Right cardiac atrium (tissue), 5 donors: ENCODE data around the gene SEMA6C. TPM values are rescaled to one million over a fixed set of nuclear protein-coding genes. Genes with fewer than 3 reads are reported as not detected.
A peak's percentile ranks its signal among the peaks of the same experiment; 100 is the strongest.

Experiments
- ATAC-seq, 2 donors: fragments of 200-7000 bp; cut with Tn5 transposase; one replicate each; pipeline versions ENCODE4 v1.8.0 to v1.9.1; 2020; ENCODE audit warnings: moderate library complexity in 2 of 2, mild to moderate bottlenecking in 1 of 2
- DNase-seq, 3 donors: peaks; one replicate each; pipeline ENCODE4 v3.0.0-alpha.2; 2020
- H3K27ac ChIP-seq: one replicate; pipeline ENCODE4 v1.5.1; 2013; ENCODE audit warnings: mild to moderate bottlenecking, low read length, control low read depth, moderate library complexity
- H3K27me3 ChIP-seq: one replicate; pipeline ENCODE4 v1.6.1; 2013; ENCODE audit not compliant: control insufficient read depth, insufficient read depth
- H3K4me1 ChIP-seq: one replicate; pipeline ENCODE4 v1.6.1; 2013; ENCODE audit warnings: low read length; ENCODE audit not compliant: control insufficient read depth, insufficient read depth
- H3K4me3 ChIP-seq: one replicate; pipeline ENCODE4 v1.5.1; 2013; ENCODE audit warnings: low read length, control low read depth
- H3K9me3 ChIP-seq: one replicate; pipeline ENCODE4 v1.6.1; 2013; ENCODE audit warnings: low read length; ENCODE audit not compliant: control insufficient read depth
- WGBS: extraction: QIAGEN DNeasy Blood & Tissue Kit; methylation state at CpG from one replicate; pipeline ENCODE4 v1.1.7; 2013; 5-methylcytosine and 5-hydroxymethylcytosine counted together
- intact Hi-C, 4 donors: fragments of 100-400 bp; cut with DNase I; formaldehyde crosslinking; loops; one replicate each; pipeline versions ENCODE4 v1.11.0 to v1.14.0; 2022 to 2023
- polyA plus RNA-seq: library from polyadenylated mRNA; stranded (reverse); fragments of 200-250 nt; gene quantifications from one replicate; pipeline ENCODE4 v1.2.3, GENCODE V29; 2013
- total RNA-seq, 4 donors: library from RNA; stranded (reverse); fragmentation: NEBNext Ultra II Directional; extraction: Animal tissue kit (Norgen Biotek cat#: 25700); gene quantifications; one replicate each; pipeline ENCODE4 v1.2.1, GENCODE V29; 2021
- donor health status: healthy with polysubstance abuse.
- donor health status: DM: no; HTN: yes; CAD: no.
- donor health status: DM: no; HTN: no; CAD: no.
- donor health status: DM: no; HTN: yes; CAD: no; lungs with severe emphysema.
- donor health status: DM: yes; HTN: yes; CAD: no.

Gene SEMA6C
- total and polyA plus RNA-seq, 5 donors: 23.7 to 70.5 (median 58.3) TPM

DNA sequence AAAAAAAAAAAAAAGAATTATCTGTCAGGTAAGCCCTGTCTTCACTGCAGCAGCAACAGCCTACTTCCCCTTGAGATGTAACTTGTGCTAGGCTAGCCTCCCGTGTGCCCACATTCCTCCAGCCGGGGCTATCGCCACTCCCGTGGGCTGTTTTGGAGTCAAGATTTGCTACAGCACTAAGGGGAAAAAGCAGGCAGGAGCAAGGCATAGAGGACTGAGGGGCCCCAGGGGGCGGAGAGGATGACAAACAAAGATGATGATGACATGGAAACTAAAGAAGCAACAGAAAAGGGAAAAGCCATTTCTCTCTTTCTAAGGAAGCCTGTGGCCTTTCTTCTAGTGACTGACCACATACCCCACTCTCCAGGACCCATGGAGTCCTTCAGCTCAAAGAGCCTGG is 11.9 kb upstream of the SEMA6C start:
- intact Hi-C loops: loop anchor here in 2 of 4 donors (5.0 to 10.0 kb wide), 2 partner anchors 54 to 61 kb away; no protein-coding TSS in a partner anchor
- Histone ChIP-seq H3K9me3 (no peaks in the 10 kb centered on the region), H3K4me1 (no peaks in the 10 kb centered on the region), H3K27ac (no peak overlapping the region), H3K4me3 (no peak overlapping the region), H3K27me3 (no peaks in the 10 kb centered on the region)
- DNase-seq (peak in 1 of 3 donors; percentile 26), ATAC-seq (no peak)
- 74% methylated on average over 5 of the region's 5 CpGs for WGBS

DNA sequence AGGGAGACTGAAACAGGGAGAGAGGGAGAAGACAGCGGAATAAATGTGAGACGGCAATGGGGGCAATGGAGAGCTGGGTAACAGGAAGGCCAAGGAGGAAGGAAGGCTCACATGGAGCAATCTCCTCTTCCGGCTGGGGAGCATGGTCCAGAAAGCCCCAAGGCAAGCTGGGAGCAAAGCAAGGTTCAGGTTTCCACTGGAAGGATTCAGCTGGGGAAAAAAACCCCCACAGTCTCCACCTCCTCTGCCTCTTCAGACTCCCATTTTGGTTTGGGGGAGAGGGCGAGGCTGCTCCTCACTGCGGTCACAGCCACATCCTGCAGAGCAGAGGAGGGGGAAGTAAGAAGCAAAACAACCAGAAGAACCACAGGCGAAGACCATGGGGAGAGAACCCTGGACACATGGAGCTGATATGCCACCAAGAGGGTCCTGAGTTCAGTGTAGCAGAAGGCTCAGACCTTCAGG is 10.7 kb upstream of the SEMA6C start:
- intact Hi-C loops: loop anchor here (2.0 to 10.0 kb wide), 3 partner anchors 52 to 60 kb away; no protein-coding TSS in a partner anchor
- Histone ChIP-seq H3K4me3 (peak overlapping the region; percentile 27), H3K27ac (peak overlapping the region; percentile 15), H3K4me1 (no peaks in the 10 kb centered on the region), H3K27me3 (no peaks in the 10 kb centered on the region), H3K9me3 (no peaks in the 10 kb centered on the region)
- 71% methylated on average over 6 of the region's 6 CpGs for WGBS
- DNase-seq: peak in 1 of 3 donors; percentile 59
- ATAC-seq: peak; percentile 22 to 30

DNA sequence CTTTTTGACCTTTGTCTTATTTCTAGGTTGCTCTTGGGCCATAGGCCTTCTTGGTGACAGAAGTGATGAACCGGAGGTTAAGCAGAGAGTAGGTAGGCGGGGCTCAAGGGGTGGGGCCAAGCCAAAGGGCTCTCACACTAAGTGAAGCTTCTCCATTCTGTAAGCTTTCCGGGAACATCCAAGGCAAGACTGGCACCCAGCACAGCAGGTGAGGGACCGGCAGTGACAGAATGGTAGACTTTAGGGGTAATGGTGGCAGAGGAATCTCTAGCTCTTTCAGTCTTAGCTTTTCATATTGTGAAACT is 10.0 kb upstream of the SEMA6C start, which contains the start of gene TNFAIP8L2:
Gene TNFAIP8L2, plus strand, starts transcription at position 135 of the 305 bp plus-strand sequence. CDS start 2,049 bp downstream, outside the sequence.
- no peaks in the 10 kb centered on the region for H3K4me1 ChIP-seq
- H3K4me3 ChIP-seq: peak within 1 kb of the TSS; percentile 27
- DNase-seq (peak; percentile 51 to 84 (median 84)), ATAC-seq (peak; percentile 50 to 60)
- H3K9me3 ChIP-seq: no peaks in the 10 kb centered on the region
- intact Hi-C loops: loop anchor here (2.0 to 10.0 kb wide), 3 partner anchors 52 to 59 kb away; no protein-coding TSS in a partner anchor
- no peaks in the 10 kb centered on the region for H3K27me3 ChIP-seq
- WGBS: 64% methylated on average over 4 of the region's 4 CpGs
- H3K27ac ChIP-seq: peak within 1 kb of the TSS; percentile 15

DNA sequence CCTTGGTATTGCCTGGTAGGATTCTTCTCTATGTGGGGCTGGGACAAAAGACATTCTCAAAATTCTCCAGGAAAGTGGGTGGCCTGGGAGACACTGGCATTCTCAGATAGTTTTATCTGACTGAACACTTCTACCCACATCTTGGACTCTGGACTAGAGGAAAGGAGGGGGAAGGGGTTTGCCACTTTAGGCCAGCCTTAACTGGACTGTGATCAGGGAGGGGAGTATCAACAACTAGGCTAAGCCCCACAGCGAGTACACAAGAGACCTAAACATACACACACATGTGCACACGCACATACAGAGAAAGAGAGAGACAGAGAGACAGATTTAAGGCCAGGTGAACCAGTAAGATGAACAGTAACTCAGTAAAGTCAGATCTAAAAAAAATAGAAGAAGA is 1.2 kb upstream of the SEMA6C start:
- no peak for DNase-seq
- H3K4me1 ChIP-seq: peaks cover 17% of the 10 kb centered on the region
- H3K9me3 ChIP-seq: no peaks in the 10 kb centered on the region
- ATAC-seq: no peak
- WGBS: 94% methylated on average over 2 of the region's 2 CpGs
- intact Hi-C loops: no loop called here
- no peaks in the 10 kb centered on the region for H3K27me3 ChIP-seq
- H3K4me3 ChIP-seq: no peak overlapping the region
- peak overlapping the region; percentile 89 for H3K27ac ChIP-seq

DNA sequence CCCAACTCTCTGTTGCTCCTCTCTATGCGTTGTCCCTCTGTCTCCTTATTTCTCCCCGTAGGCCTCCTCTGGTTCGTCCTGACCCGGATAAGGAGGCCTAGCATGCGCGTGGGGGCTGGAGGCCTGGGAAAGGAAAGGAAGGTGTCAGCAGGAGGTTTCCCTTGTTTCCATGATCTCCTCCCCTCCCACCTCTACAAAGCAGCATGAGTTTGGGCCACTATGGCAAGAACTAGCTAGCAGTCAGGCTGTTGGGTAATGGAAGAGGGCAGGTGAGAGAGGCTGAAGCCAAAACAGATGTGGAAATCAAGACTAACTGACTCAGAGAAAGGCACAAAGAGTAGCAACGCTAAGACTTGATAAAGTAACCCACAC is 687 bp upstream of the SEMA6C start:
- H3K27ac ChIP-seq: peak overlapping the region; percentile 89
- H3K27me3 ChIP-seq: no peaks in the 10 kb centered on the region
- 7% methylated on average over 7 of the region's 7 CpGs for WGBS
- peak overlapping the region; percentile 74 for H3K4me3 ChIP-seq
- H3K9me3 ChIP-seq: no peaks in the 10 kb centered on the region
- ATAC-seq (no peak), DNase-seq (no peak)
- peaks cover 19% of the 10 kb centered on the region for H3K4me1 ChIP-seq
- intact Hi-C loops: no loop called here

DNA sequence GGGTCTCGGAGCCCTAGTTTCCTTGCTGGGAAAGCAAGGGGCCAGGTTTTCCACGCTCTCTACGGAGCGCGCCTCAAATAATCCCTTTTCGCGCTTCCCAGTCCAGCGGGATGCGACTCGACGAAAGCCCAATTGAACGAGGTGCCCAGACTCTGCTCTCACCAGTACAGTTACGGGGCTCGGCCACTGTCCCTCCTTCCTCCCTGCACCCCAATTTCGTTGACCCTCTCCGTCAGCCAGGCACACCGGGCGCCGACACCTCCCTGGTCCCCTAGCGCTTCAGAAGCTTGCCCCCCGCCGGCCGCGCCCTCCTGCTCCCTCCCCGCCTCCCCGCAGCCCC is 389 bp downstream of the SEMA6C start:
- under 1% methylated on average over 26 of the region's 26 CpGs for WGBS
- no peaks in the 10 kb centered on the region for H3K27me3 ChIP-seq
- H3K9me3 ChIP-seq: no peaks in the 10 kb centered on the region
- no peak for DNase-seq
- peak overlapping the region; percentile 95 for H3K27ac ChIP-seq
- peak overlapping the region; percentile 74 for H3K4me3 ChIP-seq
- H3K4me1 ChIP-seq: peaks cover 19% of the 10 kb centered on the region
- peak; percentile 3 to 6 for ATAC-seq
- intact Hi-C loops: no loop called here

DNA sequence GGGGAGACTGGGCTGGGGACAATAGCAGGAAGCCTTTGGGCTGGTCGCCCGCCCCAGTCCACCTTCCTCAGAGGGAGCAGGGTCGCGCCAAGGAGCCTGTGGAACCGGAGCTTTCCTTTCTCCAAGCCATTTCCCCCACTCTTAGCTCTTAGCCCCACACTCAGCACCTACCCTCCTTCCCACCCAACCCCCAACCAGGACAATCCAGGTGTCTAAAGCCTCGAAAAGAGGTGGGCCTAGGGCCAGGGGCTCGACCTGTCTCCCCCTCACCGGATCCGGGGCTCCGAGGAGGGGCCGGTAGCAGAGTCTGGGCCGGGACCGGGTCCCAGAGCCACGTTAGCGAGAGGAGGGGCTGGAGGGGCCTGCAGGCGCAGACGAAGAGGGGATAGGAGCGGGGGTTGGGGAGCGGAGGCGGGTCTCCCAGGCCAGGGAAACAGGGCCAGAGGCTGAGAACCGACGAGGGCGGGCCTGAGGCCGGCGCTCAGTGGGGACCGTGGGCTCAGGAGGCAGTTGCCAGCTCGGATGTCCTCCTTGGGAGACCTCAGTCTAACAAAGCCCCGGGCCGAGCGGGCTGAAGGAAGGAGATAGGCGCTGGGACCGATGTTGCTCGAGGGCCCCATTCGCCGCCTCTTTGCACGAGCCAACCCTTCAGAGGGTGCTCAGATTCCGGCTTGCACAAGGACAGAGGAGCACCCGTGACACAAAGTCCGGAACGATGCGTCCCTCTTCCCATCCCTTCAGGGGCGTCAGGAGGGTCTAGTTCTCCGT is 943 bp downstream of the SEMA6C start:
- Histone ChIP-seq H3K4me1 (peaks cover 19% of the 10 kb centered on the region), H3K27ac (peak overlapping the region; percentile 95)
- intact Hi-C loops: no loop called here

DNA sequence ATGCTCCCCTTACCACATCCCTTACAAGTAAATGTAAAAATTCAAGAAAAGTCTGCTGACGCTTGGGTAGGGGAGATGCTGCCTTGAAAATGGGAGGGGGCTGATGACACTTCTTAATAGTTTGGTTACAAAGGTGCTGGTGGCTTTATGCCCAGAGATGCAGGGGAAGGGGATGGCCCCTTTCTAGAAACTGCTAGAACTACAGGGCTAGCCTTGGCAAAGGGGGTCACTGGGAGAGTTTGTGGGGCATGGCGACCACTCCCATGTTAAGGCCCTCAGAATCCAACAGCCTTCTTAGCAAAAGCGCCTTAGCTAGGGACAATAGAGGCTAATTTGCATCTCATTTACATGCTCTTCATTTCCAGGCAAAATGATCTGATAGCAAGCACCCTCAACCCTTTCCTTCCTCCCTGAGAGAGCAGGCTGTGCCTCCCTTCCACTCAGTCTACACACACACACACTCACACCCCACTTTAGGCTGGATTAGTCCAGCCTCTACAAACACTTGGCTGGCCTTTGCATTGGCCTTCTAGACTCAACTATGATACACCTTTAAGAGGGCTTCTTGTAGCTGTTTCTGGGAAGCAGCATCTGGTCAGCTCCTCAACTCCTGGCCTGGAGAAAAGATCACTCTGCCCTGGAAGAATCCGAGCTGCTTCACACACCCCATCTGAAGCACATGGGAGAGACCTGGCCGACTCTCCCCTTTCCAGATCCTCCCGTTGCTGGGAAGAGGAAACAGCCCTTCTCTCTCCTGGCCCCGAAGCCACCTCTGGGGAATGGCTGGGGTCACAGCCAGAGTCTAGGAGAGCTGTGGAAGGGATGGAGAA is 1.7 kb downstream of the SEMA6C start:
- peak in 1 of 2 donors; percentile 3 for ATAC-seq
- Histone ChIP-seq H3K27me3 (no peaks in the 10 kb centered on the region), H3K4me1 (peaks cover 19% of the 10 kb centered on the region), H3K9me3 (no peaks in the 10 kb centered on the region), H3K4me3 (peak overlapping the region; percentile 74), H3K27ac (peak overlapping the region; percentile 95)
- WGBS: 43% methylated on average over 7 of the region's 7 CpGs
- intact Hi-C loops: no loop called here
- DNase-seq: peak in 1 of 3 donors; percentile 73

More for the DNA sequence above, 943 bp downstream of the SEMA6C start:
- Histone ChIP-seq H3K9me3 (no peaks in the 10 kb centered on the region), H3K27me3 (no peaks in the 10 kb centered on the region), H3K4me3 (peak overlapping the region; percentile 74)
- 6% methylated on average over 43 of the region's 43 CpGs for WGBS
- ATAC-seq (peak; percentile 9 to 24), DNase-seq (peak; percentile 44 to 77 (median 73))

DNA sequence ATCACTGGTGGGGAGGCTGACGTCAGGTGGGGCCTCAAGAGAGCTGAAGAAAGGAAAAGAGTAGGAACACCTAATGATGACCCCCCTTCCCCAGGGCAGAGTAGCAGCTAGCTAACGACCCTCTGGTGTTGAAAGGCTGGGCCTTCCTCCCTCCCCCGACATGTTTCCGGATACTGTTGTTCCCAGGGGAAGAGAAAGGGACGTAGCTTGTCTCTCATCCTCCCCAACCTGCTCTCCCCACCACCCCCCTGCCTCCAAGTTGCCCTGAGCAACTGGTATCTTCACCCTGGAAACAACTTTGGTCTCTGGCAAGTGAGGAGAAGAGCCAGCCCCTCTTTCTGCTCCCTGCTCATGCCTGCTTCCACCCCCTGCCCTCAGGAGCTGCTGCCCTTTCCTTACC is 2.4 kb downstream of the SEMA6C start:
- Histone ChIP-seq H3K27me3 (no peaks in the 10 kb centered on the region), H3K4me3 (no peak overlapping the region), H3K27ac (peak overlapping the region; percentile 95), H3K9me3 (no peaks in the 10 kb centered on the region), H3K4me1 (peaks cover 19% of the 10 kb centered on the region)
- 26% methylated on average over 5 of the region's 5 CpGs for WGBS
- peak in 1 of 3 donors; percentile 32 for DNase-seq
- intact Hi-C loops: no loop called here
- no peak for ATAC-seq

DNA sequence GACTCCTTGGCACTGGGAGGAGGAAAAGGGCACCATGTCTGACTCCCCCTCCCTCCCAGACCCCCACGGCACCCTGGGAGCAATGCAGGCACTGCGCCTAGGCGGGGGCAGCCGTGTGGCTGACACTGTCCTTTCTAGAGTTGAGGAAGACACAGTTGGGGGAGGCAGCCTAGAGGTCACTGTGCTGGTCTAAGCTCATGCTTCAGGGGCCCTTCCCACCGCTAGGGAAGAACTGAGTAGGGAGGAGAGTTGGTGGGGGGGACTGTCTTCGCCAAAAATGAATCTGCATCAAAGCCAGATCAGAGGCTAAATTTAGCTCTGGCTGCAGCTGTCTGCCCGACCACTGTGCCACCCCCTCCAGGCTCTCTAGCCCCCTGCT is 3.4 kb downstream of the SEMA6C start:
- peak in 2 of 3 donors; percentile 21 to 43 for DNase-seq
- no peak for ATAC-seq
- Histone ChIP-seq H3K4me1 (peaks cover 19% of the 10 kb centered on the region), H3K9me3 (no peaks in the 10 kb centered on the region), H3K27ac (peak overlapping the region; percentile 95), H3K4me3 (no peak overlapping the region), H3K27me3 (no peaks in the 10 kb centered on the region)
- intact Hi-C loops: no loop called here
- WGBS: 44% methylated on average over 7 of the region's 7 CpGs
